Esophagus squamous epithelium (tissue), 5 donors: ENCODE results near the gene DAND5. TPM values are rescaled to one million over a fixed set of nuclear protein-coding genes. Genes with fewer than 3 reads are reported as not detected.

Experiments used
- DNase-seq: peaks from one replicate; lab custom pipeline; 2025; lab: John Stamatoyannopoulos, UW
- H3K27ac ChIP-seq, 4 donors: fragments of 200-600 bp; sonication (generic); one replicate each; pipeline ENCODE4 v1.5.1; 2016 to 2019; ENCODE audit warnings: mild to moderate bottlenecking in 1 of 4
- H3K27me3 ChIP-seq, 4 donors: fragments of 200-600 bp; sonication (generic); 1 replicate in 3 of 4; 2 replicates in 1 of 4; pipeline versions ENCODE4 v1.5.1 to v1.6.0; 2017 to 2021; ENCODE audit warnings: antibody characterized with exemption in 1 of 4
- H3K36me3 ChIP-seq, 3 donors: fragments of 200-600 bp; sonication (generic); one replicate each; pipeline ENCODE4 v1.5.1; 2016 to 2019
- H3K4me1 ChIP-seq, 3 donors: fragments of 200-600 bp; sonication (generic); one replicate each; pipeline ENCODE4 v1.5.1; 2017 to 2019
- H3K4me3 ChIP-seq, 4 donors: fragments of 200-600 bp; sonication (generic); 1 replicate in 3 of 4; 2 replicates in 1 of 4; pipeline ENCODE4 v1.5.1; 2016 to 2019; ENCODE audit warnings: mild to moderate bottlenecking in 2 of 4, moderate library complexity in 1 of 4
- H3K9me3 ChIP-seq, 3 donors: fragments of 200-600 bp; sonication (generic); one replicate each; pipeline ENCODE4 v1.5.1; 2016 to 2019
- CTCF ChIP-seq, 6 experiments: fragments of 450-650 bp in 4 of 6; fragments of 200-600 bp in 2 of 6; sonication (generic) in 2 of 6; IDR thresholded peaks; one replicate each; pipeline ENCODE4 v1.5.1; 2016 to 2019; ENCODE audit warnings: antibody characterized with exemption in 6 of 6, mild to moderate bottlenecking in 4 of 6, moderate library complexity in 4 of 6
- POLR2A ChIP-seq, 4 donors: fragments of 450-650 bp; IDR thresholded peaks; one replicate each; pipeline ENCODE4 v1.6.1; 2017; ENCODE audit warnings: antibody characterized with exemption in 4 of 4, mild to moderate bottlenecking in 4 of 4, moderate library complexity in 3 of 4
- WGBS, 2 donors: methylation state at CpG; one replicate each; pipeline ENCODE4 v1.1.5; 2018; 5-methylcytosine and 5-hydroxymethylcytosine counted together
- intact Hi-C: fragments of 100-400 bp; cut with DNase I; formaldehyde crosslinking; loops from one replicate; pipeline ENCODE4 v1.15.0; 2022
- total RNA-seq, 4 donors: library from RNA; depleted of rRNA; stranded (reverse); fragments of >200 nt; gene quantifications; one replicate each; pipeline ENCODE4 v1.1.0, GENCODE V29; 2016
- donor health status: DM: yes; HTN: yes; CAD: no.

The DAND5 gene
- total RNA-seq, 4 donors from 2014 or later: not detected

- H3K27me3 ChIP-seq: peaks cover 0 to 38% (median 0%) of the 10 kb centered on the region in 4 donors
- H3K4me3 ChIP-seq: peak overlapping the region in 3 of 4 donors; percentile 41 to 61 (median 44)
- peak overlapping the region; percentile 90 to 98 (median 92) for H3K27ac ChIP-seq
- no peak for TF ChIP-seq POLR2A (IDR thresholded peaks at IDR 0.05)
- no peak for TF ChIP-seq CTCF (IDR thresholded peaks at IDR 0.05)
- H3K9me3 ChIP-seq: no peaks in the 10 kb centered on the region
- intact Hi-C loops: no loop called here
- WGBS, 2 donors: 44 to 45% methylated on average over 4 to 15 of the region's 54 CpGs
- peaks cover 75 to 100% (median 77%) of the 10 kb centered on the region in 3 donors for H3K4me1 ChIP-seq
- no peak for DNase-seq
- peaks cover 0 to 5% (median 0%) of the 10 kb centered on the region in 3 donors for H3K36me3 ChIP-seq
Observed at GRCh38 chr19:13011653-13012389, 42.4 kb downstream of the DAND5 start.

DNA sequence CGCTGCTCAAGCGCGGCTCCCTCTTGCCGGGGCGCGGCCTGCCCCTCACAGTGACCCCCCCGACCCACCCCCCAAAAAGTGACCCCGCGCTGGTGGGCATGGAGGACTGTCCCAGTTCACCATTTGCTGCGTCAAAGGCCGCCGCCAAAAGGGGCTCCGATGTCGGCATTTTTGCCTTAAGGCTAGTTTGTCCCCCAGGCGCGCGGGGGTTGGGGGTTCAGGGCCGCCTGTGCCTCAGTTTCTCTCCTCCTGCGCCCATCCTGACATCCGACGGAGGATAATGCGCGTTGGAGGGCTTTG lies 43.0 kb downstream of the DAND5 start:
- WGBS, 2 donors: no CpG with 5 or more reads among the region's 23 CpGs
- H3K9me3 ChIP-seq: no peaks in the 10 kb centered on the region
- H3K4me1 ChIP-seq: peaks cover 74 to 100% (median 75%) of the 10 kb centered on the region in 3 donors
- intact Hi-C loops: no loop called here
- peak overlapping the region; percentile 90 to 98 (median 92) for H3K27ac ChIP-seq
- peaks cover 0 to 5% (median 0%) of the 10 kb centered on the region in 3 donors for H3K36me3 ChIP-seq
- DNase-seq: no peak
- H3K27me3 ChIP-seq: peaks cover 0 to 38% (median 0%) of the 10 kb centered on the region in 4 donors
- TF ChIP-seq CTCF (IDR thresholded peaks at IDR 0.05): no peak
- no peak for TF ChIP-seq POLR2A (IDR thresholded peaks at IDR 0.05)
- peak overlapping the region; percentile 26 to 61 (median 42) for H3K4me3 ChIP-seq

GRCh38 chr19:13012690-13013608 lies 43.6 kb downstream of the DAND5 start:
- intact Hi-C loops: no loop called here
- DNase-seq: no peak

GRCh38 chr19:13013649-13014048 lies 44.3 kb downstream of the DAND5 start:
- peak overlapping the region; percentile 90 to 98 (median 92) for H3K27ac ChIP-seq
- peaks cover 63 to 100% (median 75%) of the 10 kb centered on the region in 3 donors for H3K4me1 ChIP-seq
- DNase-seq: no peak
- H3K4me3 ChIP-seq: peak overlapping the region; percentile 26 to 61 (median 42)
- WGBS, 2 donors: 16 to 21% methylated on average over 20 of the region's 20 CpGs
- H3K27me3 ChIP-seq: peaks cover 0 to 38% (median 0%) of the 10 kb centered on the region in 4 donors
- TF ChIP-seq POLR2A (IDR thresholded peaks at IDR 0.05): no peak
- no peak for TF ChIP-seq CTCF (IDR thresholded peaks at IDR 0.05)
- H3K9me3 ChIP-seq: no peaks in the 10 kb centered on the region
- peaks cover 0 to 4% (median 0%) of the 10 kb centered on the region in 3 donors for H3K36me3 ChIP-seq
- intact Hi-C loops: no loop called here

More at GRCh38 chr19:13012690-13013608, 43.6 kb downstream of the DAND5 start:
- WGBS, 2 donors: 1 to 11% methylated on average over 23 to 41 of the region's 52 CpGs
- peaks cover 0 to 5% (median 0%) of the 10 kb centered on the region in 3 donors for H3K36me3 ChIP-seq
- H3K9me3 ChIP-seq: no peaks in the 10 kb centered on the region
- peaks cover 0 to 38% (median 0%) of the 10 kb centered on the region in 4 donors for H3K27me3 ChIP-seq
- H3K4me1 ChIP-seq: peaks cover 70 to 100% (median 75%) of the 10 kb centered on the region in 3 donors
- peak overlapping the region; percentile 26 to 61 (median 42) for H3K4me3 ChIP-seq
- TF ChIP-seq POLR2A (IDR thresholded peaks at IDR 0.05) (peak in 1 of 4 donors; percentile 32), CTCF (IDR thresholded peaks at IDR 0.05) (peak in 1 of 6 experiments; percentile 8)
- peak overlapping the region; percentile 90 to 98 (median 92) for H3K27ac ChIP-seq
